NT2/D1 (cell line): ENCODE measurements around the gene ATPAF1.

Experiments
- DNase-seq: peaks from one replicate; pipeline ENCODE4 v3.0.0-alpha.2; 2011; ENCODE audit warnings: low read depth, low spot score
- H3K27me3 ChIP-seq: 2 replicates; pipeline ENCODE4 v1.6.0; 2011; ENCODE audit warnings: mild to moderate bottlenecking; ENCODE audit not compliant: insufficient read length, insufficient read depth
- H3K36me3 ChIP-seq: 2 replicates; pipeline ENCODE4 v1.6.1; 2011; ENCODE audit warnings: mild to moderate bottlenecking, low read length, mixed read lengths; ENCODE audit not compliant: insufficient read depth, insufficient read length
- H3K4me1 ChIP-seq: 2 replicates; pipeline ENCODE4 v1.5.1; 2011; ENCODE audit not compliant: insufficient read depth, insufficient read length
- H3K4me3 ChIP-seq: 2 replicates; pipeline ENCODE4 v1.5.1; 2011; ENCODE audit warnings: low read depth; ENCODE audit not compliant: insufficient read length
- H3K9ac ChIP-seq: 2 replicates; pipeline ENCODE4 v1.6.0; 2011; ENCODE audit warnings: low read depth; ENCODE audit not compliant: insufficient read length
- H3K9me3 ChIP-seq: 2 replicates; pipeline ENCODE4 v1.5.1; 2011; ENCODE audit warnings: mild to moderate bottlenecking, low read length; ENCODE audit not compliant: insufficient read depth
- SUZ12 ChIP-seq: IDR thresholded peaks from 2 replicates; pipeline ENCODE4 v1.6.1; 2011; ENCODE audit not compliant: insufficient read length, insufficient read depth; ENCODE audit errors: extremely low read depth
- YY1 ChIP-seq: IDR thresholded peaks from 2 replicates; pipeline ENCODE4 v1.6.1; 2011; ENCODE audit not compliant: insufficient read length, insufficient read depth
- ZNF274 ChIP-seq: IDR thresholded peaks from 2 replicates; pipeline ENCODE4 v1.6.1; 2011; ENCODE audit warnings: mild to moderate bottlenecking, low read depth, low read length

Gene ATPAF1

DNA sequence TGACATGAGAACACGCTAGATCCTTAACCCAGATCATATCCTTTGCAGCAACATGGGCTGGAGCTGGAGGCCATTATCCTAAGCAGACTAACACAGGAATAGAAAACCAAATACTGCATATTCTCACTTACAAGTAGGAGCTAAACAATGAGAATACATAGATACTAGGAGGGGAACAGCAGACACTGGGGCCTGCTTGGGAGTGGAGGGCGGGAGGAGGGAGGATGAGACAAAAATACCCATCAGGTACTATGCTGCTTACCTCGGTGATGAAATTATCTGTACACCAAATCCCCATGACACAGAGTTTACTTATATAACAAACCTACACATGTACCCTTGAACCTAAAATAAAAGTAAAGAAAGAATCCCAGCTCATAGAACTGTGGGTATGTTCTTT lies 50.3 kb downstream of the ATPAF1 start:
- no peak for DNase-seq
- TF ChIP-seq ZNF274 (no peak), SUZ12 (no peak), YY1 (no peak)
- Histone ChIP-seq H3K9ac (no peak overlapping the region), H3K9me3 (no peaks in the 10 kb centered on the region), H3K27me3 (peaks cover 48% of the 10 kb centered on the region), H3K4me1 (peaks cover 26% of the 10 kb centered on the region), H3K36me3 (no peaks in the 10 kb centered on the region), H3K4me3 (no peak overlapping the region)

DNA sequence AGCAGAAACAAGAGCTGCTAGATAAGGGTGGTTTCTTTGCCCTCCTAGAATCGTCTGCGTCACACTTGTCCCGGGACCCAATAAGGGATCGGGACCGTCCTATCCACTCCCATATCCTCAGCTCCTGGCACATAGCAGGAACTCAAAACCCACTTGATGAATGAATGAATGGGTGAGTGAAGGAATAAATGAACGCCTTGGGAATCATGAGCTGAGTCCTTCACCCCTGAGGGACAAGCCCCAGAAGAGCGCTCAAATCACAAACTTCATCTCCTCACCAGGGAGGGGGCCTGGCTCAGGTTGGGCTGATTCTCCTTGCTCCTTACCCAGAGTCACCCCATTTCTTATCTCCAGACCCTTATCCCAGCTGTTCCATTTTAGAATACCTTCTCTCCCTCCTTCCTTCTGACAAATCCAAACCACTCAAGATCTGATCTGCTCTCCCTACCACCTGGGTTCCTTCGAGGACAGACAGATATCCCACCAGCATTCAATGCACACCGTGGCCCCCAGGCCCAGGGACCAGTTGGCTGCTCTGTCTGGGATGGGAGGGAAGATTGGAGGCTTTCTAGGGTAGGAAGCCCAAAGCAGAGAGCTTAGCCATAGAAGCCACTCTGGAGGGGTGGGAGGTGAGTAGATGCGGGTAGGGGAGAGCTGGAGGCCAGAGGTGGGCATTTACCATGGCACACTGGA lies 50.9 kb downstream of the ATPAF1 start:
- Histone ChIP-seq H3K9me3 (no peaks in the 10 kb centered on the region), H3K4me1 (peaks cover 28% of the 10 kb centered on the region), H3K27me3 (peaks cover 48% of the 10 kb centered on the region), H3K36me3 (no peaks in the 10 kb centered on the region), H3K9ac (peak overlapping the region; percentile 86), H3K4me3 (peak overlapping the region; percentile 85)
- no peak for DNase-seq
- TF ChIP-seq YY1: no peak
- TF ChIP-seq SUZ12: no peak
- no peak for TF ChIP-seq ZNF274

- H3K9me3 ChIP-seq: no peaks in the 10 kb centered on the region
- peak within 1 kb of the TSS; percentile 86 for H3K9ac ChIP-seq
- H3K36me3 ChIP-seq: no peaks in the 10 kb centered on the region
- TF ChIP-seq ZNF274 (no peak), SUZ12 (no peak), YY1 (no peak)
- DNase-seq: no peak
- H3K4me3 ChIP-seq: peak within 1 kb of the TSS; percentile 85
- peaks cover 36% of the 10 kb centered on the region for H3K4me1 ChIP-seq
- peaks cover 48% of the 10 kb centered on the region for H3K27me3 ChIP-seq
These were observed 51.7 kb downstream of the ATPAF1 start, which contains the start of gene MOB3C for GRCh38 chr1:46616277-46617107. Gene MOB3C, minus strand, starts transcription at chr1:46616811. Its CDS starts 3,490 bp downstream, at chr1:46613321.

DNA sequence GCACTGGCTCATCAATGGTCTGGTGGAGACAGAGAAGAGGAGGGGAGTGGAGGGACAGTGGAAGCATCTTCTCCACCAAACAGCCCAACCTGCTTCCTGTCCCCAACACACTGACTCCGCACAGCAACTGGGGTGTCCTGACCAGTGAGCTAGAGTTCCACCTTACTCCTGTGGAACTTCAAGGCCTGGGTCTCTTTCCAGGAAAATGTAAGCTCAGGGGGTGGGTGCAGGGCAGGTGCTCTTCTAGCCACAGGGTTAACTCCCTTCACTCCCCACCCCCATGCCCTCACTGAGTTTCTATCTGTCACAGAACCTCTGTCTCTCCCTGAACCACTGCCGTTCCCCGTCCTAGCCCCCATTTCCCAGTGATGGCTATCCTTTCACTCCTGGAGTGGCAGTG lies 52.4 kb downstream of the ATPAF1 start:
- Histone ChIP-seq H3K4me3 (no peak overlapping the region), H3K4me1 (peaks cover 37% of the 10 kb centered on the region), H3K27me3 (peaks cover 45% of the 10 kb centered on the region), H3K9me3 (no peaks in the 10 kb centered on the region), H3K36me3 (no peaks in the 10 kb centered on the region), H3K9ac (peak overlapping the region; percentile 5)
- no peak for TF ChIP-seq SUZ12
- TF ChIP-seq ZNF274: no peak
- TF ChIP-seq YY1: no peak
- no peak for DNase-seq

- no peak for DNase-seq
- Histone ChIP-seq H3K27me3 (peaks cover 45% of the 10 kb centered on the region), H3K9ac (no peak overlapping the region), H3K4me1 (peaks cover 37% of the 10 kb centered on the region), H3K9me3 (no peaks in the 10 kb centered on the region), H3K4me3 (no peak overlapping the region), H3K36me3 (no peaks in the 10 kb centered on the region)
- TF ChIP-seq ZNF274: no peak
- TF ChIP-seq YY1: no peak
- TF ChIP-seq SUZ12: no peak
These were observed 53.1 kb downstream of the ATPAF1 start for GRCh38 chr1:46615088-46615487.

DNA sequence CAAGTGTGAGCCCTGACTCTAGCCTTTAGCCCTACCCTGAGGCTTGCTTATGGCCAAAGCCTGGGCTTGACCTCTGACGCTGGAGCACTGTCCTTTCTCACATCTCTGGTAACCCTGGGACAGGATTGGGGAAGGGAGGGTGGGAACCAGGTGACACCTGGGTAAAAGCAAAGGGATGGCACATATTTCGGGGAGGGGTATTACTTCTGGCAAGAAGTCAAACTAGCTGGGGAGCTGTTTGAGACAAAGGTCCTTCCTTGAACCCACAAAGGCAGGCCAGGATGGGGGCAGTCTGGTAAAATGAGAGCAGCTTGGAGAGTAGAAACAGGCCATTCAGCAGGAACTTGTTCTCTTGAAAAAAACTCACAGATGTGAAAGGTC lies 53.6 kb downstream of the ATPAF1 start:
- Histone ChIP-seq H3K4me1 (peaks cover 37% of the 10 kb centered on the region), H3K9me3 (no peaks in the 10 kb centered on the region), H3K27me3 (peaks cover 43% of the 10 kb centered on the region), H3K36me3 (peaks cover 3% of the 10 kb centered on the region), H3K4me3 (no peak overlapping the region), H3K9ac (peak overlapping the region; percentile 8)
- no peak for DNase-seq
- no peak for TF ChIP-seq YY1
- TF ChIP-seq ZNF274: no peak
- no peak for TF ChIP-seq SUZ12
